Endothelial cell of umbilical vein (primary cell): ENCODE measurements around the gene SMAD3. TPM values are rescaled to one million over a fixed set of nuclear protein-coding genes. Genes with fewer than 3 reads are reported as not detected.
"Not testable (repeated sequence)": the region's sequence is repeated elsewhere in the genome, so short reads cannot be mapped to it uniquely, and the experiment has no call there.

Experiments
- BruUV-seq: library from RNA; stranded (reverse); fragments of 400-500 nt; replicated peaks from 2 replicates; lab custom pipeline; 2021; lab: Mats Ljungman, UMichigan
- CTCF ChIA-PET: fragments of 300-600, 350-600 bp; sonication (Branson Sonifier 250); formaldehyde crosslinking; loops from one replicate; lab custom pipeline; 2021; ENCODE audit warnings: antibody characterized with exemption, inconsistent platforms; lab: Charles Lee
- POLR2A ChIA-PET: fragments of 300-600, 350-600 bp; sonication (Branson Sonifier 250); formaldehyde crosslinking; loops from one replicate; lab custom pipeline; 2021; ENCODE audit warnings: antibody characterized with exemption, inconsistent platforms; lab: Charles Lee
- DNase-seq: peaks from one replicate; pipeline ENCODE4 v3.0.0-alpha.2; 2011; ENCODE audit warnings: low read depth, low spot score
- FAIRE-seq: peaks from 2 replicates; lab custom pipeline; 2011; peaks lifted over from hg19 to GRCh38; lab: Jason Lieb, UNC
- H2AFZ ChIP-seq: 2 replicates; pipeline ENCODE4 v1.6.0; 2012; ENCODE audit warnings: low read depth, low read length, control low read depth, inconsistent platforms
- H3K27ac ChIP-seq: 2 replicates; pipeline ENCODE4 v1.5.1; 2011; ENCODE audit warnings: low read depth, mild to moderate bottlenecking, control low read depth, low read length, moderate library complexity; ENCODE audit not compliant: insufficient read depth
- H3K27me3 ChIP-seq, 2 experiments: 2 replicates each; pipeline versions ENCODE4 v1.6.0 to v1.6.1; 2011; ENCODE audit warnings: low read length in 2 of 2, mixed read lengths in 1 of 2; ENCODE audit not compliant: control insufficient read depth in 2 of 2, insufficient read depth in 2 of 2
- H3K36me3 ChIP-seq, 2 experiments: 2 replicates in 1 of 2; 3 replicates in 1 of 2; pipeline ENCODE4 v1.5.1; 2011; ENCODE audit warnings: low read length in 2 of 2, mild to moderate bottlenecking in 1 of 2, moderate library complexity in 1 of 2; ENCODE audit not compliant: control insufficient read depth in 2 of 2, insufficient read depth in 2 of 2; ENCODE audit errors: extremely low read depth in 1 of 2
- H3K4me1 ChIP-seq: 3 replicates; pipeline ENCODE4 v1.5.1; 2011; ENCODE audit warnings: mild to moderate bottlenecking, low read length; ENCODE audit not compliant: control insufficient read depth, insufficient read depth; ENCODE audit errors: extremely low read depth
- H3K4me2 ChIP-seq: 2 replicates; pipeline ENCODE4 v1.6.1; 2011; ENCODE audit warnings: low read length, control low read depth, mixed read lengths; ENCODE audit not compliant: insufficient read depth
- H3K4me3 ChIP-seq, 3 experiments: fragments of 200-600 bp in 1 of 3; sonication (generic), shearing (Covaris generic) in 1 of 3; replicated peaks in 1 of 3; 2 replicates each; pipeline ENCODE4 v1.5.1; 2011 to 2016; ENCODE audit warnings: control low read depth in 3 of 3, low read length in 3 of 3, mild to moderate bottlenecking in 2 of 3, inconsistent platforms in 1 of 3, low read depth in 1 of 3, moderate library complexity in 1 of 3; ENCODE audit not compliant: insufficient read depth in 1 of 3
- H3K79me2 ChIP-seq: 2 replicates; pipeline ENCODE4 v1.6.0; 2012; ENCODE audit warnings: low read length, inconsistent platforms; ENCODE audit not compliant: control insufficient read depth, insufficient read depth
- H3K9ac ChIP-seq: replicated peaks from 2 replicates; pipeline ENCODE3; 2011; ENCODE audit warnings: low read length, control low read depth; ENCODE audit not compliant: insufficient read depth; ENCODE audit errors: extremely low read depth
- H3K9me1 ChIP-seq: replicated peaks from 3 replicates; pipeline ENCODE4 v1.6.0; 2011; ENCODE audit warnings: mild to moderate bottlenecking, low read length; ENCODE audit not compliant: control insufficient read depth, insufficient read depth; ENCODE audit errors: extremely low read depth
- H3K9me3 ChIP-seq: replicated peaks from 2 replicates; pipeline ENCODE4 v1.5.1; 2012; ENCODE audit warnings: low read length, inconsistent platforms; ENCODE audit not compliant: control insufficient read depth, insufficient read depth
- H4K20me1 ChIP-seq: replicated peaks from 2 replicates; pipeline ENCODE3; 2011; ENCODE audit warnings: mild to moderate bottlenecking, low read length; ENCODE audit not compliant: control insufficient read depth, insufficient read depth; ENCODE audit errors: extremely low read depth
- EZH2 ChIP-seq: IDR thresholded peaks from 2 replicates; pipeline ENCODE4 v1.6.1; 2012; ENCODE audit warnings: borderline replicate concordance, low read depth, mild to moderate bottlenecking, moderate library complexity, low read length, inconsistent platforms; ENCODE audit not compliant: severe bottlenecking
- FOS ChIP-seq: IDR thresholded peaks from 2 replicates; pipeline ENCODE4 v1.6.1; 2011; ENCODE audit warnings: mild to moderate bottlenecking, low read length, moderate library complexity, borderline replicate concordance; ENCODE audit not compliant: insufficient read depth
- GATA2 ChIP-seq: IDR thresholded peaks from 2 replicates; pipeline ENCODE4 v1.7.0; 2011; ENCODE audit warnings: low read depth, mild to moderate bottlenecking, moderate library complexity, mixed read lengths, low read length; ENCODE audit not compliant: insufficient read length, insufficient read depth
- JUN ChIP-seq: IDR thresholded peaks from 2 replicates; pipeline ENCODE4 v1.6.1; 2011; ENCODE audit warnings: borderline replicate concordance, low read depth; ENCODE audit not compliant: insufficient read length, insufficient read depth
- MYC ChIP-seq: IDR thresholded peaks from one replicate; pipeline ENCODE4 v1.6.1; 2011; ENCODE audit warnings: mild to moderate bottlenecking, low read depth, low read length
- POLR2A ChIP-seq: IDR thresholded peaks from 2 replicates; pipeline ENCODE4 v1.6.1; 2012; ENCODE audit warnings: low read depth, mild to moderate bottlenecking, control low read depth, low read length
- POLR2AphosphoS5 ChIP-seq: IDR thresholded peaks from 2 replicates; pipeline ENCODE4 v1.6.1; 2012; ENCODE audit warnings: low read depth, mild to moderate bottlenecking, control low read depth, low read length, moderate library complexity; ENCODE audit not compliant: insufficient read depth
- dilution Hi-C: fragments of 300-500 bp; cut with MboI; formaldehyde crosslinking; loops from one replicate; pipeline ENCODE4 v1.15.0; 2019; ENCODE audit warnings: low sequenced_read_pairs; ENCODE audit not compliant: extremely low pct_ligation_motif_present
- intact Hi-C: fragments of 100-400 bp; cut with micrococcal nuclease; formaldehyde crosslinking; loops from one replicate; pipeline ENCODE4 v1.10.0; 2022
- polyA plus RNA-seq, 4 experiments: library from polyadenylated mRNA; depleted of rRNA in 3 of 4; stranded (reverse) in 3 of 4; unstranded in 1 of 4; fragments of >200 nt; gene quantifications; 2 replicates each; pipeline versions ENCODE4 v1.2.1 to v1.2.3, GENCODE V29; 2011 to 2012; ENCODE audit warnings: missing spikeins in 1 of 4
- total RNA-seq: library from RNA; stranded (reverse); gene quantifications from 2 replicates; pipeline ENCODE4 v1.2.3, GENCODE V29; 2021
- TF ChIP-seq, protein P1 (sequence below): IDR thresholded peaks from 2 replicates; pipeline ENCODE4 v1.6.1; 2011; ENCODE audit not compliant: insufficient read depth, insufficient read length
- TF ChIP-seq, protein P2 (sequence below), 2 donors: IDR thresholded peaks; 1 replicate in 1 of 2; 2 replicates in 1 of 2; pipeline ENCODE4 v1.5.1; 2011; ENCODE audit warnings: low read length in 2 of 2, mild to moderate bottlenecking in 2 of 2, moderate library complexity in 2 of 2, control low read depth in 1 of 2, inconsistent platforms in 1 of 2, low read depth in 1 of 2; ENCODE audit not compliant: insufficient read depth in 1 of 2; ENCODE audit errors: extremely low read depth in 1 of 2

Gene SMAD3
- total and polyA plus RNA-seq, 2 donors (not counting 3 experiments of a cell fraction or from before 2014, with no cell fraction given), result 56.4 to 88.2 TPM

DNA sequence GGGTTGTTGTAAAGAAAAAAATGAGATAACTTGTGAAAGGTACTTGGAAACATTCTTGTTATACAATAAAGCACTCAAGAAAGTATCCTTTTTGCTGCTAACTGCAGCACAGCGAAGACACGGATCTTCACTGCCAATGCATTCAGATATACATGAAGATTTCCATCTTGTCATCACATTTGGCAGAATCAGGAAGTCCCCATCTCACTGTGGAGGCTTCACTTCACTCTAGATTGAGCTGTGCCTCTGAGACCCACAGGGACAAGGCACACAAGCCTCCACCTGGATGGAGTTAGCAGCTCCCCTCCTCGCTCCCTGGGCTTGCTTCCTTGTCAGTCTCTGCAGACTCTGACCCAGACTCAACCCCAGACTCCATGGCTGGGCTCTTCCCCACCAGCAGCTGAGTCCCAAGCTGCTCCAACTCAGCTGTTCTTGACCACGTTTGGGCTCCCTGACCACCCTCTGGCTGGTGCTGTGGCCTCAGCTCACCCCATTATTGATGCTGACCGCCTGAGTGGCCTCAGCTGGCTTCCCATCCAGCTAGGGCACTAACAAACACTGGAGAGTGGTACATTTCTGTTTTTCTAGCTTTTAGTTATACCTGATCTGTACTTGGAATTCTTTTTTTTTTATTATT, 45.4 kb upstream of the SMAD3 start:
- Histone ChIP-seq H3K9me1 (no peaks in the 10 kb centered on the region), H3K9ac (no peak overlapping the region), H3K27me3 (no peaks in the 10 kb centered on the region), H2AFZ (no peak overlapping the region), H3K27ac (no peak overlapping the region), H4K20me1 (no peaks in the 10 kb centered on the region), H3K36me3 (no peaks in the 10 kb centered on the region), H3K4me2 (no peak overlapping the region), H3K4me1 (peaks cover 21% of the 10 kb centered on the region), H3K79me2 (no peaks in the 10 kb centered on the region), H3K9me3 (no peaks in the 10 kb centered on the region), H3K4me3 (no peak overlapping the region)
- no peak for TF ChIP-seq FOS
- no peak for TF ChIP-seq EZH2
- TF ChIP-seq MYC, result no peak
- no peak for TF ChIP-seq JUN
- TF ChIP-seq, protein P1, sequence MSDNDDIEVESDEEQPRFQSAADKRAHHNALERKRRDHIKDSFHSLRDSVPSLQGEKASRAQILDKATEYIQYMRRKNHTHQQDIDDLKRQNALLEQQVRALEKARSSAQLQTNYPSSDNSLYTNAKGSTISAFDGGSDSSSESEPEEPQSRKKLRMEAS, result no peak
- no peak for TF ChIP-seq POLR2A
- TF ChIP-seq, protein P2, sequence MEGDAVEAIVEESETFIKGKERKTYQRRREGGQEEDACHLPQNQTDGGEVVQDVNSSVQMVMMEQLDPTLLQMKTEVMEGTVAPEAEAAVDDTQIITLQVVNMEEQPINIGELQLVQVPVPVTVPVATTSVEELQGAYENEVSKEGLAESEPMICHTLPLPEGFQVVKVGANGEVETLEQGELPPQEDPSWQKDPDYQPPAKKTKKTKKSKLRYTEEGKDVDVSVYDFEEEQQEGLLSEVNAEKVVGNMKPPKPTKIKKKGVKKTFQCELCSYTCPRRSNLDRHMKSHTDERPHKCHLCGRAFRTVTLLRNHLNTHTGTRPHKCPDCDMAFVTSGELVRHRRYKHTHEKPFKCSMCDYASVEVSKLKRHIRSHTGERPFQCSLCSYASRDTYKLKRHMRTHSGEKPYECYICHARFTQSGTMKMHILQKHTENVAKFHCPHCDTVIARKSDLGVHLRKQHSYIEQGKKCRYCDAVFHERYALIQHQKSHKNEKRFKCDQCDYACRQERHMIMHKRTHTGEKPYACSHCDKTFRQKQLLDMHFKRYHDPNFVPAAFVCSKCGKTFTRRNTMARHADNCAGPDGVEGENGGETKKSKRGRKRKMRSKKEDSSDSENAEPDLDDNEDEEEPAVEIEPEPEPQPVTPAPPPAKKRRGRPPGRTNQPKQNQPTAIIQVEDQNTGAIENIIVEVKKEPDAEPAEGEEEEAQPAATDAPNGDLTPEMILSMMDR (IDR thresholded peaks at IDR 0.05; ENCODE audit: extremely low read depth in 1 of 2, insufficient read depth in 1 of 2, low read depth in 1 of 2, low read length in 2 of 2), result no peak
- TF ChIP-seq POLR2AphosphoS5, result no peak
- TF ChIP-seq GATA2, result no peak
- FAIRE-seq, result no peak
- intact Hi-C loops, result no loop called here
- dilution Hi-C loops, result no loop called here
- DNase-seq, result no peak
- ChIA-PET POLR2A (no interaction called here), CTCF (interaction anchor here (1.3 kb wide), 1 partner anchor 46 kb away, joined by 3 read pairs; no protein-coding TSS in a partner anchor)
- no TSS peak for BruUV-seq

- FAIRE-seq, H3K9ac ChIP-seq, H2AFZ ChIP-seq, DNase-seq, H3K79me2 ChIP-seq, H3K36me3 ChIP-seq, H3K9me1 ChIP-seq, H3K27ac ChIP-seq, H4K20me1 ChIP-seq, dilution Hi-C loops, BruUV-seq, H3K4me2 ChIP-seq, intact Hi-C loops, H3K4me3 ChIP-seq, H3K9me3 ChIP-seq, H3K27me3 ChIP-seq: not testable (repeated sequence)
- peaks cover 28% of the 10 kb centered on the region for H3K4me1 ChIP-seq
- ChIA-PET POLR2A (interaction anchor here (0.6 kb wide), 1 partner anchor 351 kb away, joined by 6 read pairs; no protein-coding TSS in a partner anchor), CTCF (interaction anchor here (1.6 kb wide), 1 partner anchor 22 kb away, joined by 4 read pairs; no protein-coding TSS in a partner anchor)
Observed at GRCh38 chr15:67020668-67021067, 44.7 kb upstream of the SMAD3 start.
